K562 (cell line): ENCODE results near the gene PHACTR3. TPM values are rescaled to one million over a fixed set of nuclear protein-coding genes. Genes with fewer than 3 reads are reported as not detected.

Experiments
- ATAC-seq: fragments of 200-7000 bp; cut with Tn5 transposase; 3 replicates; pipeline ENCODE4 v1.9.1; 2020; ENCODE audit warnings: moderate library complexity
- BruUV-seq: library from RNA; stranded (reverse); fragments of 400-500 nt; replicated peaks from 2 replicates; lab custom pipeline; 2021; lab: Mats Ljungman, UMichigan
- CTCF ChIA-PET: fragments of 300-600 bp; formaldehyde crosslinking; extraction: SDS; loops from one replicate; lab custom pipeline; 2021; ENCODE audit warnings: low intra/inter-chr PET ratio; lab: Yijun Ruan, JAX
- POLR2A ChIA-PET: fragments of 300-600, 350-650 bp; sonication (Branson Sonifier 250); formaldehyde crosslinking; extraction: SDS; loops from one replicate; lab custom pipeline; 2021; ENCODE audit warnings: antibody characterized with exemption, inconsistent platforms; lab: Yijun Ruan, JAX
- DNase-seq, 4 experiments: peaks; one replicate each; pipeline versions ENCODE4 v3.0.0 to v3.0.0-alpha.2; 2011 to 2018; ENCODE audit warnings: low spot score in 3 of 4, mixed read lengths in 3 of 4; ENCODE audit errors: extremely low read depth in 1 of 4
- FAIRE-seq: peaks from 2 replicates; lab custom pipeline; 2011; peaks lifted over from hg19 to GRCh38; lab: Jason Lieb, UNC
- H2AFZ ChIP-seq: 2 replicates; pipeline ENCODE4 v1.6.0; 2011; ENCODE audit warnings: low read depth, low read length, control low read depth, inconsistent platforms
- H3K27ac ChIP-seq: fragments of 200-600 bp; 3 replicates; pipeline ENCODE4 v1.8.0; 2011; ENCODE audit warnings: low read depth, mild to moderate bottlenecking, control low read depth, inconsistent platforms, low read length, moderate library complexity, mixed read lengths; ENCODE audit errors: extremely low read depth
- H3K27me3 ChIP-seq, 2 experiments: fragments of 300-600 bp in 1 of 2; 2 replicates in 1 of 2; 3 replicates in 1 of 2; pipeline versions ENCODE4 v1.6.0 to v1.8.0; 2011; ENCODE audit warnings: inconsistent platforms in 2 of 2, low read length in 2 of 2, mild to moderate bottlenecking in 1 of 2, mixed read lengths in 1 of 2, moderate library complexity in 1 of 2; ENCODE audit not compliant: control insufficient read depth in 2 of 2, insufficient read depth in 2 of 2
- H3K36me3 ChIP-seq: fragments of 300-600 bp; 3 replicates; pipeline ENCODE4 v1.8.0; 2011; ENCODE audit warnings: mild to moderate bottlenecking, low read length, inconsistent platforms; ENCODE audit not compliant: control insufficient read depth, insufficient read depth
- H3K4me1 ChIP-seq, 2 experiments: fragments of 200-600 bp in 1 of 2; replicated peaks in 1 of 2; 2 replicates in 1 of 2; 3 replicates in 1 of 2; pipeline versions ENCODE4 v1.5.1 to v1.8.0; 2011; ENCODE audit warnings: inconsistent platforms in 2 of 2, low read length in 2 of 2, mild to moderate bottlenecking in 1 of 2, mixed read lengths in 1 of 2, moderate library complexity in 1 of 2; ENCODE audit not compliant: control insufficient read depth in 2 of 2, insufficient read depth in 2 of 2
- H3K4me2 ChIP-seq: 2 replicates; pipeline ENCODE4 v1.6.1; 2011; ENCODE audit warnings: low read length, control low read depth, inconsistent platforms, mixed read lengths; ENCODE audit not compliant: insufficient read depth
- H3K4me3 ChIP-seq: fragments of 200-600 bp; sonication (generic), shearing (Covaris generic); 2 replicates; pipeline ENCODE4 v1.5.1; 2016; ENCODE audit warnings: control low read depth, inconsistent platforms
- H3K79me2 ChIP-seq: fragments of 200-600 bp; 3 replicates; pipeline ENCODE4 v1.8.0; 2011; ENCODE audit warnings: low read length, inconsistent platforms; ENCODE audit not compliant: control insufficient read depth, insufficient read depth
- H3K9ac ChIP-seq, 2 experiments: 2 replicates each; pipeline versions ENCODE4 v1.6.0 to v1.6.1; 2011; ENCODE audit warnings: low read depth in 2 of 2, low read length in 2 of 2, control low read depth in 1 of 2, inconsistent platforms in 1 of 2, mild to moderate bottlenecking in 1 of 2, mixed read lengths in 1 of 2; ENCODE audit not compliant: insufficient read depth in 1 of 2
- H3K9me1 ChIP-seq: one replicate; pipeline ENCODE4 v1.6.0; 2011; ENCODE audit warnings: inconsistent platforms, mild to moderate bottlenecking, low read length, moderate library complexity; ENCODE audit not compliant: control insufficient read depth, insufficient read depth
- H3K9me3 ChIP-seq: replicated peaks from 2 replicates; pipeline ENCODE4 v1.5.1; 2011; ENCODE audit warnings: low read depth, low read length, inconsistent platforms; ENCODE audit not compliant: control insufficient read depth, insufficient read depth
- H4K20me1 ChIP-seq: replicated peaks from 2 replicates; pipeline ENCODE4 v1.6.1; 2011; ENCODE audit warnings: low read length, inconsistent platforms, mixed read lengths; ENCODE audit not compliant: control insufficient read depth, insufficient read depth
- KLF16 ChIP-seq: IDR thresholded peaks from 2 replicates; pipeline ENCODE4 v1.6.1; 2016; ENCODE audit warnings: antibody characterized with exemption
- MCM3 ChIP-seq: fragments of 450-650 bp; IDR thresholded peaks from 2 replicates; pipeline ENCODE4 v1.6.1; 2016
- MECOM ChIP-seq: fragments of 250-450 bp; sonication (Bioruptor Pico); IDR thresholded peaks from 2 replicates; pipeline ENCODE4 v1.8.0; 2022; ENCODE audit warnings: inconsistent platforms
- POLR3G ChIP-seq: IDR thresholded peaks from 2 replicates; pipeline ENCODE4 v1.6.1; 2011; ENCODE audit not compliant: insufficient read length, insufficient replicate concordance; ENCODE audit errors: extremely low read depth
- SMC3 ChIP-seq: conservative IDR thresholded peaks from 2 replicates; pipeline ENCODE4 v1.6.1; 2011; ENCODE audit warnings: low read depth, low read length, improper control_type of control experiment; ENCODE audit not compliant: insufficient read depth
- ZNF121 ChIP-seq: sonication (generic); formaldehyde crosslinking; conservative IDR thresholded peaks from 2 replicates; pipeline ENCODE4 v1.8.0; 2022; ENCODE audit warnings: missing genetic modification reagents
- WGBS: fragments of 100-300 bp; shearing (Covaris generic); methylation state at CpG from one replicate; pipeline ENCODE4 v1.1.6; 2016; ENCODE audit warnings: low coverage, mixed read lengths; ENCODE audit not compliant: insufficient coverage; ENCODE audit errors: missing lambda C conversion rate; 5-methylcytosine and 5-hydroxymethylcytosine counted together
- in situ Hi-C: fragments of 300-500 bp; cut with MboI; formaldehyde crosslinking; loops from 4 replicates; pipeline ENCODE4 v1.15.0; 2018; ENCODE audit warnings: inconsistent platforms, mixed read lengths
- intact Hi-C: fragments of 100-400 bp; cut with micrococcal nuclease; formaldehyde crosslinking; loops from 2 replicates; pipeline ENCODE4 v1.14.2; 2022
- polyA plus RNA-seq, 8 experiments: library from polyadenylated mRNA; depleted of rRNA in 4 of 8; stranded (reverse) in 5 of 8; unstranded in 3 of 8; fragments of >200 nt; fragmentation: Nextera tagmentation in 2 of 8; fragmentation: Illumina TruSeq in 1 of 8; extraction: Ambion mirVana in 2 of 8; extraction: Trizol in 1 of 8; gene quantifications; 2 replicates each; pipeline versions ENCODE4 v1.2.1 to v1.2.3, GENCODE V29; 2011 to 2014; ENCODE audit warnings: inconsistent platforms in 1 of 8, missing spikeins in 1 of 8
- total RNA-seq, 7 experiments: library from RNA; depleted of rRNA in 6 of 7; stranded (reverse); fragments of >200 nt in 6 of 7; fragmentation: Illumina TruSeq in 2 of 7; extraction: Trizol in 2 of 7; gene quantifications; 2 replicates each; pipeline versions ENCODE4 v1.2.1 to v1.2.3, GENCODE V29; 2011 to 2021; ENCODE audit warnings: low replicate concordance in 1 of 7
- TF ChIP-seq, protein P1 (sequence below): fragments of 450-650 bp; IDR thresholded peaks from 2 replicates; pipeline ENCODE4 v1.6.1; 2018; ENCODE audit not compliant: partially characterized antibody
- TF ChIP-seq, protein P2 (sequence below): fragments of 250-450 bp; sonication (Bioruptor Pico); IDR thresholded peaks from 2 replicates; pipeline ENCODE4 v1.8.0; 2021; ENCODE audit warnings: moderate library complexity, mild to moderate bottlenecking, inconsistent platforms

The PHACTR3 gene
- total and polyA plus RNA-seq, 9 of the 15 experiments (the other 6 are each of a cell fraction or from before 2014, with no cell fraction given), result not detected

DNA sequence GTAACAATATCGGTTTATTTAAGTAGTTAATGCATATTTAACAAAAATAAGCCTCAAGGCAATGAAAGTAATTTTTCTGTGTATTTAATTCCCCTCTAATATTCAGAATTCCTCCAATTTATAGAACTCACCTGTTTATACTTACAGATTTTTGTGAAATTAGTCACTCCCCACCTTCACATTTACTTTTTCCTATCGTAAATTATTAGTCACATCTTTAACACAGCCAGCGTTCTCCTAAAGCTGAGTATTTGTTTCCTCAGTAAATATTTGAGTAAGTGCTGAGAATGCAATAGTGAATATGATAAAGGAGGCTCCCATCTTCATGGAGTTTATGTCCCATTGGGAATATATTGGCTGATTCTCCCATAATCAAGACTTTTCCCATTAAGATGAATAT, 241.1 kb downstream of the PHACTR3 start:
- H3K36me3 ChIP-seq, result no peaks in the 10 kb centered on the region
- no peak for TF ChIP-seq POLR3G
- TF ChIP-seq, protein P1, sequence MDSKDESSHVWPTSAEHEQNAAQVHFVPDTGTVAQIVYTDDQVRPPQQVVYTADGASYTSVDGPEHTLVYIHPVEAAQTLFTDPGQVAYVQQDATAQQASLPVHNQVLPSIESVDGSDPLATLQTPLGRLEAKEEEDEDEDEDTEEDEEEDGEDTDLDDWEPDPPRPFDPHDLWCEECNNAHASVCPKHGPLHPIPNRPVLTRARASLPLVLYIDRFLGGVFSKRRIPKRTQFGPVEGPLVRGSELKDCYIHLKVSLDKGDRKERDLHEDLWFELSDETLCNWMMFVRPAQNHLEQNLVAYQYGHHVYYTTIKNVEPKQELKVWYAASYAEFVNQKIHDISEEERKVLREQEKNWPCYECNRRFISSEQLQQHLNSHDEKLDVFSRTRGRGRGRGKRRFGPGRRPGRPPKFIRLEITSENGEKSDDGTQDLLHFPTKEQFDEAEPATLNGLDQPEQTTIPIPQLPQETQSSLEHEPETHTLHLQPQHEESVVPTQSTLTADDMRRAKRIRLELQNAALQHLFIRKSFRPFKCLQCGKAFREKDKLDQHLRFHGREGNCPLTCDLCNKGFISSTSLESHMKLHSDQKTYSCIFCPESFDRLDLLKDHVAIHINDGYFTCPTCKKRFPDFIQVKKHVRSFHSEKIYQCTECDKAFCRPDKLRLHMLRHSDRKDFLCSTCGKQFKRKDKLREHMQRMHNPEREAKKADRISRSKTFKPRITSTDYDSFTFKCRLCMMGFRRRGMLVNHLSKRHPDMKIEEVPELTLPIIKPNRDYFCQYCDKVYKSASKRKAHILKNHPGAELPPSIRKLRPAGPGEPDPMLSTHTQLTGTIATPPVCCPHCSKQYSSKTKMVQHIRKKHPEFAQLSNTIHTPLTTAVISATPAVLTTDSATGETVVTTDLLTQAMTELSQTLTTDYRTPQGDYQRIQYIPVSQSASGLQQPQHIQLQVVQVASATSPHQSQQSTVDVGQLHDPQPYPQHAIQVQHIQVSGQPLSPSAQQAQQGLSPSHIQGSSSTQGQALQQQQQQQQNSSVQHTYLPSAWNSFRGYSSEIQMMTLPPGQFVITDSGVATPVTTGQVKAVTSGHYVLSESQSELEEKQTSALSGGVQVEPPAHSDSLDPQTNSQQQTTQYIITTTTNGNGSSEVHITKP, result no peak
- no peak for TF ChIP-seq MECOM (CRISPR knock-in tag)
- TF ChIP-seq, protein P2, sequence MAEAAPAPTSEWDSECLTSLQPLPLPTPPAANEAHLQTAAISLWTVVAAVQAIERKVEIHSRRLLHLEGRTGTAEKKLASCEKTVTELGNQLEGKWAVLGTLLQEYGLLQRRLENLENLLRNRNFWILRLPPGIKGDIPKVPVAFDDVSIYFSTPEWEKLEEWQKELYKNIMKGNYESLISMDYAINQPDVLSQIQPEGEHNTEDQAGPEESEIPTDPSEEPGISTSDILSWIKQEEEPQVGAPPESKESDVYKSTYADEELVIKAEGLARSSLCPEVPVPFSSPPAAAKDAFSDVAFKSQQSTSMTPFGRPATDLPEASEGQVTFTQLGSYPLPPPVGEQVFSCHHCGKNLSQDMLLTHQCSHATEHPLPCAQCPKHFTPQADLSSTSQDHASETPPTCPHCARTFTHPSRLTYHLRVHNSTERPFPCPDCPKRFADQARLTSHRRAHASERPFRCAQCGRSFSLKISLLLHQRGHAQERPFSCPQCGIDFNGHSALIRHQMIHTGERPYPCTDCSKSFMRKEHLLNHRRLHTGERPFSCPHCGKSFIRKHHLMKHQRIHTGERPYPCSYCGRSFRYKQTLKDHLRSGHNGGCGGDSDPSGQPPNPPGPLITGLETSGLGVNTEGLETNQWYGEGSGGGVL, result no peak
- TF ChIP-seq MCM3, result no peak
- TF ChIP-seq SMC3, result no peak
- no peak for TF ChIP-seq KLF16
- no peak for TF ChIP-seq ZNF121 (CRISPR knock-in tag)
- no peaks in the 10 kb centered on the region for H3K27me3 ChIP-seq
- no peak overlapping the region for H3K4me2 ChIP-seq
- H3K9me1 ChIP-seq, result no peaks in the 10 kb centered on the region
- FAIRE-seq (no peak), DNase-seq (no peak), ATAC-seq (no peak)
- CTCF ChIA-PET, result no interaction called here
- 2% methylated on average over 3 of the region's 3 CpGs for whole genome bisulfite sequencing
- H3K9me3 ChIP-seq, result no peaks in the 10 kb centered on the region
- intact Hi-C loops, result no loop called here
- BruUV-seq, result no TSS peak
- H4K20me1 ChIP-seq, result no peaks in the 10 kb centered on the region
- no peak overlapping the region for H3K9ac ChIP-seq
- H3K4me3 ChIP-seq, result no peak overlapping the region
- no peak overlapping the region for H3K27ac ChIP-seq
- H3K4me1 ChIP-seq, result no peaks in the 10 kb centered on the region
- POLR2A ChIA-PET, result no interaction called here
- in situ Hi-C loops, result no loop called here
- H2AFZ ChIP-seq, result no peak overlapping the region
- H3K79me2 ChIP-seq, result no peaks in the 10 kb centered on the region
